IMR-90 (cell line): Measurements from ENCODE around the gene SLC40A1. TPM values are rescaled to one million over a fixed set of nuclear protein-coding genes. Genes with fewer than 3 reads are reported as not detected.

Source experiments
- ATAC-seq: fragments of 200-7000 bp; cut with Tn5 transposase; 2 replicates; pipeline ENCODE4 v1.9.1; 2020; ENCODE audit warnings: low read depth, mild to moderate bottlenecking, moderate library complexity
- BruUV-seq: library from RNA; stranded (reverse); fragments of 400-500 nt; replicated peaks from 2 replicates; lab custom pipeline; 2021; lab: Mats Ljungman, UMichigan
- CTCF ChIA-PET: fragments of 300-600 bp; formaldehyde crosslinking; extraction: SDS; loops from one replicate; lab custom pipeline; 2021; ENCODE audit warnings: antibody characterized with exemption; lab: Yijun Ruan, JAX
- POLR2A ChIA-PET: fragments of 300-600 bp; sonication (Branson Sonifier 250); formaldehyde crosslinking; loops from one replicate; lab custom pipeline; 2022; ENCODE audit warnings: antibody characterized with exemption; ENCODE audit not compliant: unreplicated experiment; lab: Charles Lee
- DNase-seq: peaks from one replicate; pipeline ENCODE4 v3.0.0; 2013
- H2AFZ ChIP-seq: replicated peaks from 2 replicates; pipeline ENCODE3; 2013; ENCODE audit warnings: low read length, mild to moderate bottlenecking; ENCODE audit not compliant: poor library complexity
- H2AK5ac ChIP-seq: 2 replicates; pipeline ENCODE4 v1.6.1; 2013; ENCODE audit warnings: low read depth, low read length, inconsistent platforms
- H2AK9ac ChIP-seq: replicated peaks from 2 replicates; pipeline ENCODE3; 2013; ENCODE audit warnings: mild to moderate bottlenecking, low read depth, low read length, moderate library complexity; ENCODE audit not compliant: poor library complexity
- H2BK120ac ChIP-seq: 2 replicates; pipeline ENCODE4 v1.6.1; 2013; ENCODE audit warnings: low read depth, low read length, inconsistent platforms
- H2BK15ac ChIP-seq: 3 replicates; pipeline ENCODE4 v1.6.1; 2013; ENCODE audit warnings: low read depth, low read length, inconsistent platforms
- H2BK20ac ChIP-seq: 2 replicates; pipeline ENCODE4 v1.6.1; 2013; ENCODE audit warnings: low read depth, mild to moderate bottlenecking, inconsistent platforms, low read length, moderate library complexity
- H2BK5ac ChIP-seq: 2 replicates; pipeline ENCODE4 v1.6.1; 2013; ENCODE audit warnings: mild to moderate bottlenecking, low read depth, low read length, inconsistent platforms; ENCODE audit not compliant: poor library complexity, severe bottlenecking
- H3K14ac ChIP-seq: replicated peaks from 2 replicates; pipeline ENCODE4 v1.6.1; 2013; ENCODE audit warnings: low read depth, low read length, inconsistent platforms
- H3K18ac ChIP-seq: 2 replicates; pipeline ENCODE4 v1.6.1; 2013; ENCODE audit warnings: low read depth, low read length, control low read depth
- H3K23ac ChIP-seq: 2 replicates; pipeline ENCODE4 v1.6.1; 2013; ENCODE audit warnings: low read depth, low read length, inconsistent platforms
- H3K27ac ChIP-seq: 2 replicates; pipeline ENCODE4 v1.5.1; 2013; ENCODE audit warnings: mild to moderate bottlenecking, control low read depth, low read length; ENCODE audit not compliant: insufficient read depth
- H3K27me3 ChIP-seq: 2 replicates; pipeline ENCODE4 v1.6.1; 2013; ENCODE audit warnings: low read length; ENCODE audit not compliant: control insufficient read depth, insufficient read depth
- H3K36me3 ChIP-seq: 2 replicates; pipeline ENCODE4 v1.6.1; 2013; ENCODE audit warnings: low read length, mixed read lengths; ENCODE audit not compliant: control insufficient read depth, insufficient read depth
- H3K4ac ChIP-seq: 2 replicates; pipeline ENCODE4 v1.6.1; 2013; ENCODE audit warnings: low read depth, low read length, inconsistent platforms
- H3K4me1 ChIP-seq: 2 replicates; pipeline ENCODE4 v1.6.1; 2013; ENCODE audit warnings: low read length, mixed read lengths; ENCODE audit not compliant: control insufficient read depth, insufficient read depth
- H3K4me2 ChIP-seq: 2 replicates; pipeline ENCODE4 v1.6.1; 2013; ENCODE audit warnings: low read depth, mild to moderate bottlenecking, control low read depth, low read length, moderate library complexity
- H3K4me3 ChIP-seq: 2 replicates; pipeline ENCODE4 v1.5.1; 2013; ENCODE audit warnings: low read depth, mild to moderate bottlenecking, control low read depth, low read length, moderate library complexity; ENCODE audit not compliant: insufficient read depth
- H3K56ac ChIP-seq: 2 replicates; pipeline ENCODE4 v1.6.1; 2013; ENCODE audit warnings: low read length, inconsistent platforms; ENCODE audit not compliant: insufficient read depth; ENCODE audit errors: extremely low read depth
- H3K79me1 ChIP-seq, 2 experiments: 2 replicates each; pipeline ENCODE4 v1.6.1; 2013; ENCODE audit warnings: low read length in 2 of 2, inconsistent platforms in 1 of 2, low read depth in 1 of 2
- H3K9ac ChIP-seq: 2 replicates; pipeline ENCODE4 v1.6.1; 2013; ENCODE audit warnings: low read depth, low read length, control low read depth
- H3K9me1 ChIP-seq: 2 replicates; pipeline ENCODE4 v1.6.1; 2013; ENCODE audit warnings: low read length, inconsistent platforms; ENCODE audit not compliant: insufficient read depth
- H3K9me3 ChIP-seq: 2 replicates; pipeline ENCODE4 v1.6.1; 2013; ENCODE audit warnings: low read length; ENCODE audit not compliant: control insufficient read depth, insufficient read depth
- H4K20me1 ChIP-seq: 2 replicates; pipeline ENCODE4 v1.6.1; 2013; ENCODE audit warnings: low read length, inconsistent platforms; ENCODE audit not compliant: insufficient read depth
- H4K5ac ChIP-seq: 2 replicates; pipeline ENCODE4 v1.6.1; 2013; ENCODE audit warnings: mild to moderate bottlenecking, low read depth, low read length, control low read depth
- H4K8ac ChIP-seq, 2 experiments: 2 replicates each; pipeline ENCODE4 v1.6.1; 2013; ENCODE audit warnings: low read depth in 2 of 2, low read length in 2 of 2, control low read depth in 1 of 2, inconsistent platforms in 1 of 2
- H4K91ac ChIP-seq: 2 replicates; pipeline ENCODE4 v1.6.1; 2013; ENCODE audit warnings: low read depth, low read length, inconsistent platforms; ENCODE audit not compliant: insufficient read depth
- BHLHE40 ChIP-seq: fragments of 150-350 bp; IDR thresholded peaks from 2 replicates; pipeline ENCODE4 v1.6.1; 2016; ENCODE audit warnings: mild to moderate bottlenecking, low read depth, low read length
- CEBPB ChIP-seq: IDR thresholded peaks from 2 replicates; pipeline ENCODE4 v1.6.1; 2012; ENCODE audit warnings: low read depth, low read length, improper control_type of control experiment
- CHD1 ChIP-seq: IDR thresholded peaks from 2 replicates; pipeline ENCODE4 v1.6.1; 2012; ENCODE audit warnings: low read depth, low read length, improper control_type of control experiment
- FOS ChIP-seq: fragments of 150-350 bp; IDR thresholded peaks from 2 replicates; pipeline ENCODE4 v1.6.1; 2016; ENCODE audit warnings: low read depth, low read length
- MAFK ChIP-seq: IDR thresholded peaks from 2 replicates; pipeline ENCODE4 v1.6.1; 2012; ENCODE audit warnings: low read depth, low read length, improper control_type of control experiment
- MXI1 ChIP-seq: IDR thresholded peaks from 2 replicates; pipeline ENCODE4 v1.6.1; 2012; ENCODE audit warnings: low read depth, mild to moderate bottlenecking, low read length, moderate library complexity, borderline replicate concordance
- NFE2L2 ChIP-seq: fragments of 150-350 bp; IDR thresholded peaks from 2 replicates; pipeline ENCODE4 v1.6.1; 2016; ENCODE audit warnings: low read depth, mild to moderate bottlenecking, low read length
- POLR2A ChIP-seq: IDR thresholded peaks from 2 replicates; pipeline ENCODE4 v1.6.1; 2012; ENCODE audit warnings: mild to moderate bottlenecking, low read depth, low read length
- RAD21 ChIP-seq: IDR thresholded peaks from 2 replicates; pipeline ENCODE4 v1.6.1; 2012; ENCODE audit warnings: low read length, improper control_type of control experiment
- RCOR1 ChIP-seq: IDR thresholded peaks from 2 replicates; pipeline ENCODE4 v1.6.1; 2012; ENCODE audit warnings: mild to moderate bottlenecking, low read length, improper control_type of control experiment; ENCODE audit not compliant: insufficient replicate concordance
- RFX5 ChIP-seq: IDR thresholded peaks from 2 replicates; pipeline ENCODE4 v1.8.0; 2012; ENCODE audit warnings: low read depth, mild to moderate bottlenecking, low read length, moderate library complexity
- SMC3 ChIP-seq: fragments of 150-350 bp; IDR thresholded peaks from 2 replicates; pipeline ENCODE4 v1.6.1; 2016; ENCODE audit warnings: low read depth, mild to moderate bottlenecking, antibody characterized with exemption, low read length, moderate library complexity
- whole genome bisulfite sequencing, 2 experiments: methylation state at CpG; one replicate each; pipeline versions ENCODE4 v1.1.5 to v1.1.7; 2013; ENCODE audit warnings: missing lambda C conversion rate in 2 of 2; ENCODE audit not compliant: insufficient read length in 1 of 2; ENCODE audit errors: extremely low coverage in 2 of 2; 5-methylcytosine and 5-hydroxymethylcytosine counted together
- dilution Hi-C: fragments of 300-500 bp; cut with HindIII; formaldehyde crosslinking; loops from one replicate; pipeline ENCODE4 v1.14.3; 2018; ENCODE audit warnings: low sequenced_read_pairs; ENCODE audit not compliant: unreplicated experiment
- in situ Hi-C: fragments of 300-500 bp; cut with MboI; formaldehyde crosslinking; loops from 3 replicates; pipeline ENCODE4 v1.14.3; 2019; ENCODE audit warnings: low sequenced_read_pairs, inconsistent platforms, mixed read lengths
- intact Hi-C: fragments of 100-400 bp; cut with micrococcal nuclease; formaldehyde crosslinking; loops from 2 replicates; pipeline ENCODE4 v1.10.0; 2022
- polyA plus RNA-seq, 3 experiments: library from polyadenylated mRNA; depleted of rRNA; stranded (reverse); fragments of >200 nt; gene quantifications; 2 replicates each; pipeline ENCODE4 v1.2.3, GENCODE V29; 2012; ENCODE audit warnings: low replicate concordance in 1 of 3
- total RNA-seq: library from RNA; depleted of rRNA; stranded (reverse); fragments of >200 nt; gene quantifications from 2 replicates; pipeline ENCODE4 v1.2.3, GENCODE V29; 2012
- TF ChIP-seq, protein P1 (sequence below): fragments of 150-350 bp; IDR thresholded peaks from 2 replicates; pipeline ENCODE4 v1.6.1; 2017; ENCODE audit warnings: mild to moderate bottlenecking, antibody characterized with exemption, low read length, low read depth
- TF ChIP-seq, protein P2 (sequence below): conservative IDR thresholded peaks from 2 replicates; pipeline ENCODE4 v1.5.1; 2012; ENCODE audit warnings: mild to moderate bottlenecking, low read depth, low read length, improper control_type of control experiment

Gene SLC40A1
- total and polyA plus RNA-seq, 2 of the 4 experiments (the other 2 are of a cell fraction): 1.5 to 5.0 TPM

DNA sequence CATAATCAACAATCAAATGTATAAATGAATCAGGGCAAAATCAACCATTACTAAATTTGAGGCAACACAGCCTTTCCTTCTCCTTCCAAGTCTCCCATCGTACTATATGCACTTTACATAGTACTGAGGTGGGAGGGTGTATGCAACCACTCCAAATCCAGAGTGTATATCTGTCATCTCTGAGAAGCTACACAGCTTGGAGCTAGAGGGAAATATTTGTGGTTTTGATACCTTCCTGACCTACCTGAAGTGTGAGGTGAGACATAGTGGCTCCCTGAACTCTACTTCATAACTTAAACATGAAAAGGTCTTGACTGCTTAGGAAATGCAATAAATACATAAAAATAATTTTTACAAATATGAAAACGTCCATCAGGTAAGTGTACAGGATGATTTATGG, 30.1 kb upstream of the SLC40A1 start (continued):
- TF ChIP-seq, protein P1, sequence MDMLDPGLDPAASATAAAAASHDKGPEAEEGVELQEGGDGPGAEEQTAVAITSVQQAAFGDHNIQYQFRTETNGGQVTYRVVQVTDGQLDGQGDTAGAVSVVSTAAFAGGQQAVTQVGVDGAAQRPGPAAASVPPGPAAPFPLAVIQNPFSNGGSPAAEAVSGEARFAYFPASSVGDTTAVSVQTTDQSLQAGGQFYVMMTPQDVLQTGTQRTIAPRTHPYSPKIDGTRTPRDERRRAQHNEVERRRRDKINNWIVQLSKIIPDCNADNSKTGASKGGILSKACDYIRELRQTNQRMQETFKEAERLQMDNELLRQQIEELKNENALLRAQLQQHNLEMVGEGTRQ: no peak

DNA sequence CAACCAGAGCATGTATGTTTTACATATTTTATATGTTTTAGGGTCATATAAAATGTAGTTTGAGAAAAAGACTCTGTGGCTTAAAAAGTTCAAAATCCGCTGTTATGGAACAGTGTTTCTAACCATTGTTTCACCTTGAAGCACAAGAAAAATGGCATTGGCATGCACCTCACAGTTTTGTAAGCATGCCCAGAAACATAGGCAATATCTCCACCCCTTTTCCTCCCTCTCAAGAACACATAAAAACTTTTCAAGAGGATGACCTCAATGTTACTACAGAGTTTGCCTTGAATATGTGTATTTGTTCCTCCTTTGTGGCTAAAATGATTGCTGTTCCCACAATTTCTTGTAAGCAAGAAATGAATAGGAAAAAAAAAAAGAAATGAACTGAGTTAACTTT, 29.3 kb upstream of the SLC40A1 start:
- dilution Hi-C loops (no loop called here), intact Hi-C loops (no loop called here), in situ Hi-C loops (no loop called here)
- ATAC-seq (no peak), DNase-seq (no peak)
- Histone ChIP-seq H3K9me1 (peaks cover 3% of the 10 kb centered on the region; the same call in 1 of the 2 replicates), H3K4me1 (peaks cover 15% of the 10 kb centered on the region), H3K56ac (no peak overlapping the region), H3K79me1 (no peaks in the 10 kb centered on the region), H3K4me2 (no peak overlapping the region), H3K27me3 (no peaks in the 10 kb centered on the region), H2BK120ac (peak overlapping the region; percentile 75; the same call in 1 of the 2 replicates), H4K8ac (peak overlapping the region in 1 of 2 experiments; percentile 38; a peak in 1 of 4 replicates), H2BK20ac (0 out of 2 replicates have a peak overlapping the region, but pooled peaks have one; percentile 73), H3K27ac (no peak overlapping the region), H3K23ac (no peak overlapping the region), H3K18ac (peak overlapping the region; percentile 85; the same call in 1 of the 2 replicates), H4K5ac (0 out of 2 replicates have a peak overlapping the region, but pooled peaks have one; percentile 25), H2AK9ac (no peak overlapping the region), H3K14ac (0 out of 2 replicates have a peak overlapping the region, but pooled peaks have one; percentile 64), H2AFZ (no peak overlapping the region), H3K9ac (no peak overlapping the region), H2BK15ac (peak overlapping the region; percentile 86; the same call in 2 of the 3 replicates), H4K20me1 (no peaks in the 10 kb centered on the region), H3K4me3 (no peak overlapping the region), H2AK5ac (0 out of 2 replicates have a peak overlapping the region, but pooled peaks have one; percentile 3), H4K91ac (0 out of 2 replicates have a peak overlapping the region, but pooled peaks have one; percentile 13), H3K4ac (no peak overlapping the region), H3K36me3 (no peaks in the 10 kb centered on the region), H3K9me3 (no peaks in the 10 kb centered on the region), H2BK5ac (peak overlapping the region; percentile 42)
- no CpG with 5 or more reads among the region's 1 CpG for WGBS, 2 experiments
- ChIA-PET POLR2A (no interaction called here), CTCF (no interaction called here)
- BruUV-seq: no TSS peak
- no peak for TF ChIP-seq RAD21
- TF ChIP-seq, protein P1: no peak
- TF ChIP-seq RCOR1: no peak
- TF ChIP-seq CEBPB: no peak
- no peak for TF ChIP-seq CHD1
- no peak for TF ChIP-seq MAFK
- no peak for TF ChIP-seq POLR2A
- no peak for TF ChIP-seq BHLHE40
- TF ChIP-seq, protein P2, sequence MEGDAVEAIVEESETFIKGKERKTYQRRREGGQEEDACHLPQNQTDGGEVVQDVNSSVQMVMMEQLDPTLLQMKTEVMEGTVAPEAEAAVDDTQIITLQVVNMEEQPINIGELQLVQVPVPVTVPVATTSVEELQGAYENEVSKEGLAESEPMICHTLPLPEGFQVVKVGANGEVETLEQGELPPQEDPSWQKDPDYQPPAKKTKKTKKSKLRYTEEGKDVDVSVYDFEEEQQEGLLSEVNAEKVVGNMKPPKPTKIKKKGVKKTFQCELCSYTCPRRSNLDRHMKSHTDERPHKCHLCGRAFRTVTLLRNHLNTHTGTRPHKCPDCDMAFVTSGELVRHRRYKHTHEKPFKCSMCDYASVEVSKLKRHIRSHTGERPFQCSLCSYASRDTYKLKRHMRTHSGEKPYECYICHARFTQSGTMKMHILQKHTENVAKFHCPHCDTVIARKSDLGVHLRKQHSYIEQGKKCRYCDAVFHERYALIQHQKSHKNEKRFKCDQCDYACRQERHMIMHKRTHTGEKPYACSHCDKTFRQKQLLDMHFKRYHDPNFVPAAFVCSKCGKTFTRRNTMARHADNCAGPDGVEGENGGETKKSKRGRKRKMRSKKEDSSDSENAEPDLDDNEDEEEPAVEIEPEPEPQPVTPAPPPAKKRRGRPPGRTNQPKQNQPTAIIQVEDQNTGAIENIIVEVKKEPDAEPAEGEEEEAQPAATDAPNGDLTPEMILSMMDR: no peak
- no peak for TF ChIP-seq RFX5
- TF ChIP-seq FOS: no peak
- no peak for TF ChIP-seq SMC3
- TF ChIP-seq MXI1: no peak
- TF ChIP-seq NFE2L2: no peak
